GM18499 (cell line): ENCODE measurements around the gene CCDC93.
"Not testable (repeated sequence)": the region's sequence is repeated elsewhere in the genome, so short reads cannot be mapped to it uniquely, and the experiment has no call there.

Experiments used
- ATAC-seq: cut with Tn5 transposase; IDR thresholded peaks from one replicate; pipeline ENCODE4 v1.9.1; 2021; ENCODE audit warnings: moderate number of reproducible peaks; ENCODE audit not compliant: insufficient read depth, unreplicated experiment

The CCDC93 gene

DNA sequence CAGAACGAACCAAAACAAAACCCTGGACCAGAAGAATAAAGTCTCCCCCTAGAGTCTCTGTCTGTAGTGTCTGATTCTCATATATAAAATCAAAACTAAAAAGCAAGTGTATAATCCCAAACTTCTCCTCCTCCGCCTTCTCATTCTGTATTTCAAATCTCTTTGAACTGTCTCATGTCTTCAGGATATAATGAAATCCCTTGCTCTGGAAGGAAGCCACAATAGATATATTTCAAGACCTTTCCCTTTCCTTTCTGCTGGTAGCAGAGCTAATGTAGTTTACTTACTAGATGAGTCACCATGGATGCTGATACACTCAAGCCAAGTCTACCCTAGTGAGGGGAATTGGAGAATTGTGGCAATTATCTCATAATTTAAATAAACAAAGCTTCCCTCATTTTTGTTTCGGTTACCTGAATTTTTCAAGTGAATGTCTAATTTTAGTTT, 33.5 kb upstream of the CCDC93 start:
- no peak for ATAC-seq

DNA sequence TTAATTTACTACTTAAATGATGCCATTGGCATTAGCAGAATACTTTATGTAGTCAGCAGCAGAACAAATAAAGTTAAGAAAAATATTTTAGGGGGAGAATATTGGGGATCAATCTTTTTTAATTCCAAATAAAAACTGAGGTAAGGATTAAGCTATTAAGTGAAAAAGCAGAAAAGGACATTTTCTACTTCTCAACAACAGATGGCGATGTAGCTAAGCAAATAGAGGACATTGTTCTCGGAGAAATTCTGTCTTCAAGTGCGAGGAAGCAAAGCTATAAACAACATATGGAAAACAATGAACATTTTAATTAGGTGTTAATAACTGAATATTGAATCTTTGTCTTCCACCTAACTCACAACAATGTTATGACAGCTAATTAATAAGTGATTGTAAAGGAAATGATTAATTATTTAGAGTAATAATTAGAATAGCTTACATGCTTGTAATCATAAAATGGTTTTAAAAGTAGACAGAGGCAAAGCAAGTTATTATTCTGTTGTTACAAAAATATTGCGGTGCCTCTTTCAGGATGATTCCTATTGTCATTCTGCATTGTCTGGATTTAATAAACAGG, 32.9 kb upstream of the CCDC93 start:
- no peak for ATAC-seq

DNA sequence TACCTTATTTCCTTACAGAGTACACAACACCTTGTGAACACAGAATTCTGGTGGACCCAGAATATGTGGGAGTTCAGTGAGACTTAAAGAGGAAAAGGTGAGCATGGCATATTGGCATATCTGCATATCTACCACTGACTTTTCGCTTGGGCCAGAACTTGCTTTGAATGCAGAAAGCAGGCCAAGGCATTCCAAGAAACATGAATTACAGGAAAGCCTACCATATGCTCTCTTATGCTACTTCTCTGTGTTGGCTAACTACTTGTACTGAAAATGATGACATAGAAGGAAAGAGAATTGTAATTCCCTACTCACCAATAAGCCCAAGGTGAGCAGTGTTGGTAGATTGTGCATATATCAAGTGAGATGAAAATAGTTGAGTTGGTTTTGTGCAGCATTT, 31.4 kb upstream of the CCDC93 start:
- ATAC-seq: no peak

DNA sequence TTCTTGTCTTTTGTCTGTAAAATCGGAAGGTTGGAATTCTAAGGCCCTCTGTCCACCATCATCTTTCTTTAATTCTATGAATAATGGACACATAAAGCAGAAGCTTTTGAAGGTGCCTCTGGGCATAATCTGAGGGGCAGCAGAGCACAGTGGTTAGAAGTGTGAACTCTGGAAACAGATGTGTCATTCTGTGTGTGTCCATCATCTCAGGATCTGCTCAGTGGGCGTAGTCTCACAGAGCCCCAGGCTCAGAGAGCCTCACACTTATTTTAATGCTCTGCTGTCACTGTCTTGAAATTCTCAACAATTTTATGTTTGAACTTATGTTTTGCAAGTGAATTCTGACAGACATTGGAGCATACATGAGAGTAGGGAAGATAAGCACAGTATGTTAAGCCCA, 31.0 kb upstream of the CCDC93 start:
- ATAC-seq: no peak

DNA sequence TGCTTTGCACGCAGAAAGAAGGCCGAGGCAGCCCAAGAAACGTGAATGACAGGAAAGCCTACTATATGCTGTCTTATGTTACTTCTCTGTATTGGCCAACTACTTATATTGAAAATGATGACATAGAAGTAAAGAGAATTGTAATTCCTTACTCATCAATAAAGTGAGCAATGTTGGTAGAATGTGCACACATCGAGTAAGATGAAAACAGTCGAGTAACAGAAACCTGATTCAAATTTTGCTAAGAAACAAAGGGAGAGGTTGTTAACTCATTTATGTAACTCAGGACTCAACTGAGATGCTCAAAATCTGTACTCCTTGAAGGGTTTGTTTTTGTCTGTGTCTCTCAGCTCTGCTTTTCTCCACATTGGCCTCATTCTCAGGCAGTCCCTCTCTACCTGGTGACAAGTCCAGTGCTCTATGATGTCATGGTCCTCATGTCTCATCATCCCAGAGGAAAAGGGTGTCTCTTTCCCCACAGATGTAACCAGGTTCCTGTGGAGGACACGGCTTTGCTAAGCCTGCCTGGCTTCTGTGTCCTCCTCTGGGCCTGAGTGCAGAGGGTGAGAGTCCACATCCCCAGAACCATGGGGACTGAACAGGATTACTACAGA, 30.3 kb upstream of the CCDC93 start:
- ATAC-seq: no peak

DNA sequence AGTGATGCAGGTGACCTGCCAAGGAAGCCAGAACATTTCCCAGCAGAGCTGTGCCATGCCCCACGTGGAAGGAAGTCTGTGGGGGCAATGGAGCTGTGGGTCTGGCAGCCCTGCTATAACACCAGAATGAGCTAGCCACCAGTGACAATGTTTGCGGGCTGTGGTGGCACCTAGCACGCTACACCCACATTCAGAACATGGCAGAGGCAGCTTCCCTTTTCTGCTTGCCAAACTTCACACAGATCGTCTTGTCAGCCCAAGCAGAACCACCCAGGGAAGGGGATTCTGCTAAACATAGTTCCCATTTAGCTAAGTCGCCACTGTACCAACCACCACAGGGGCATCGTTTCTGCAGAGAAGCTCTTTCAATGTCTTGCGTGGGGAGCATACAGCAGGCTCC, 27.0 kb upstream of the CCDC93 start:
- ATAC-seq: no peak

DNA sequence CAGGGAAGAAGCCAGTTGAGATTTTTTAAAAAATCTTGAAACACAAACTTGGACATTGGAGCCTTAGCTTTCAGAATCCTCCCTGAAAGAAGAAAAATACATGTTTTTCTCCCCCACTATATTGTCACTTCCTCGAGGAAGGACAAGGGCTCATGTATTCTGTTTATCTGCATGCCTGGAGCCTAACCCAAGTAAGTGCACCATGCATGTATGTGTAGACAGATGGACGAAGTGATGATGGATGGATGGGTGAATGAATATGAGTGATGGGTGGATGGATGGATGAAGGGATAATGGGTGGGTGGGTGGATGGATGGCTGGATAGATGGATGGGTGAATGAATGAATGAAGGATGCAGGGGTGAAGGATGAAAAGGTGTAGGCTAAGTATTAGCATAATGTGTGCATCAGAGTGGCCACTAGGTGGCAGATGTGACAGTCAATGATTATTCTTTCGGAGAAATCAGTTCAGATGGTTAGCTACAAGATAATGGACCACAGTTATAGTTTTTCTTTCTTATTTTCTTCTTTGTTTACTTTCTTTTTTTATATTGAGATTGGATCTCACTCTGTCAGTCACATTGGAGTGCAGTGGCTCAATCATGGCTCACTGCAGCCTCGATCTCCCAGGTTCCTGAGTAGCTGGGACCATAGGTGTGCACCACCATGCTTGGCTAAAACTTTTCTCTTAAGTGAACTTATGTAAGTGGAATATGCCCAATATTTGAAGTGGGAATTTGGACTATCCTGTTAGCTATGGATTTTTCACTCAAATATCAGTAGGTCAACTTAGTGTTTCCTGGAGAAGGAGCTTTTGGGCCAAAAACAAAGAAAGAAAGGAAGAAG, 18.5 kb upstream of the CCDC93 start:
- peak; percentile 82 for ATAC-seq

DNA sequence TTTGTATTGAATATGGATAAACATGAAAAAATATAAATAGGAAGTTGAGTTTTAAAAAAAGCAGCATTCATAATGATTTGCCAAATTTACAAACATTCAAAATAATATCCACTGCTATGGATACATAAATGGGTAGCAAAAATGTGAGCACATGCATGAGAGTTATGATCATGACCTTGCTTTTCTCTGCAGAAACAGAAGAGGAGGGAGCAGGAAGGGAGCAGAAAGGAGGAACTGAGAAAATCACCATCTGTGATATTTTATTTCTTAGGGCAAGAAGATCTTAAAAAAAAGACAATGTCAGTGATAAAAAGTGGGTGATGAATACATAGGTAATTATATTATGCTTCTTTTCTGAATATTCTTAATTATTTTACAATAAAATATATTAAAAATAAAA, 17.7 kb upstream of the CCDC93 start:
- ATAC-seq: no peak

DNA sequence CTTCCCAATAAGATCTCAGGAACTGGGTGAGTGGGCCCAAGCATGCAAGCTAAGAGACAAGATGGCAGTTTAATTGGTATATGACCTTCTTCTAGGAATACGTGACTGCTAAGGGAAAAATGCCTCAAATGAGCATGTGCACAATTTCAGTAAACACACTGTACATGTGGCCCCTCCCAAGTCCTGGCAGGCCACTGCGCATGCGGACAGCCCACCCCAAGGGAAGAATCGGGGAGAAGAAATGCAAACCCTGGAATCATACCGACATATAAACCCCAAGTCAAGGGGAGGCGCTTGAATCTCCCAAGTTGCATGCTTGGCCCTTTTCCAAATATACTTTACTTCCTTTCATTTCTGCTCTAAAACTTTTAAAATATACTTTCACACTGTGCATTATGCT, 15.2 kb upstream of the CCDC93 start:
- no peak for ATAC-seq

DNA sequence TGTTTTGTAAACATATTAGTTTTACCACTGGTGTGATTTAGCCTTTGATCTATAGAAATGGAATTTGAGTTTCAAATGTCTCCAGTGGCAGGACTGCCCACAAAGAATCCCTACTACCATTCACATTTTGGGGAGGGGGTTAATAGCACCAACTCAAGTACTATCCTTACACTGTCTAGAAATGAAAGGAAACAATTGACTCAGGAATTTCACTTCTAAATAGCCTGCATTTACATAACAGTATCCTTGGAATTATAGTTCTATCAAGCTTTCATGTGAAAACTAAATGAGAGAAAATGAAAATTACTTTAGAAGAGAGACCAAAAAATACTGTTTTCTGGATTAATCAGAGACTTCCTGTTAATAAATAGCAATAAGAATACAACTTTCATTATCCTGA, 7.5 kb upstream of the CCDC93 start:
- ATAC-seq: no peak

DNA sequence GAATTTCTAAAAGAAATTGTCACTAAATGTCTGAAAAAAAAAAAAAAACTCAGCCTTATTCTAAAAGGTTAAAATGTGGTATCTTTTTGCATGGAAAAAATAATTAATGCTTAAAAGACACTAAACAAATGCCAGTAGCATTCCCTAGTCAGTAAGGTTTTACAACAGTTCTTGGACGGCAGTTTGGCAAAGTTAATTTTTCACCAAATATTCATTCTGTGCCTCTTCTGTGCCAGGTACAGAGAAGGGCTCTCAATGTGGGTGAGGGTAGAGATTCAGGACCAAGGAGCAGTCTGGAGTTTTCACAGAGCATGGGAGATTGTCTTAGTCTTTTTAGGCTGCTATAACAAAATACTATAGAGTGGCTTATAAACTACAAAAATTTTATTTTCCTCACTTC, 6.0 kb upstream of the CCDC93 start:
- ATAC-seq: no peak

DNA sequence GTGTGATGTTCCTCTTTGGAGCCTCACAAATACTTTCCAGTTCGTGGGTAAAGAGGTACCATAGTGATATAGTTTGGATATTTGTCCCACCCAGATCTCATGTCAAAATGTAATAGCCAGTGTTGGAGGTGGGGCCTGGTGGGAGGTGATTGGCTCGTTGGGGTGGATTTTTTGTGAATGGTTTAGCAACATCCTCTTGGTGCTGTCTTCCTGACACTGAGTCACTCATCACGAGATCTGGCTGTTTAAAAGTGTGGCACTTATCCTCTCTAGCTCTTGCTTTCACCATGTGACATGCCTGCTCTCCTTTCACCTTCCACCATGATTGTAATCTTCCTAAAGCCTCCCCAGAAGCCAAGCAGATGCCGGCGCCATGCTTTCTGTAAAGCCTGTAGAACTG, 3.0 kb upstream of the CCDC93 start:
- ATAC-seq: no peak

DNA sequence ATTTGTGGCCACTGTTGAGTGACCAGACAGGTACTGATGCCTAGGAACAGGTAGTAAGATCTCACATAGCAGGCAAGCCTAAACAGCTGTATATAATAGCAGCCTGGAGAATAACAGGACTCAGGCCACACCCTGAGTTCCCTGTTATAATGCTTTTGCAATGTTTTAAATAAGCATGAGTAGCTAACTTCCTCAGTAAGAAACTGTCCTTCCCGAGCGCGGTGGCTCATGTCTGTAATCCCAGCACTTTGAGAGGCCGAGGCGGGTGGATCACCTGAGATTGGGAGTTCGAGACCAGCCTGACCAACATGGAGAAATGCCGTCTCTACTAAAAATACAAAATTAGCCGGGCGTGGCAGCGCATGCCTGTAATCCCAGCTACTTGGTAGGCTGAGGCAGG, 1.9 kb upstream of the CCDC93 start:
- not testable (repeated sequence) for ATAC-seq

DNA sequence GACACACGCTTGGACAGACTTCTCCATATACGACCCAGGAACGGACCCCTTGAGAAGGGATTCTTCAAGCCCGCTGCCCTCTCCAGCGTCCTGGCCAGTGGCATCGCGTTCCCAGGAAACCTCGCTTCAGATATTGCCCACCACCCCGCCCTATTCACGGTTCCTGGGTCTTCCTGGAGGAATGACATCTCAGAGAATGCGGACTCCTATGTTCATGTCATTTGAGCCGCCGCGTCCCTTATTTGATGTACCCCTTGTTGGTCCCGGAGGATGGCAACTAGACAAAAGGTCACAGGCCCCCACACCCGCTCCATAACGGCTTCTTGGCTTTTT, 588 bp upstream of the CCDC93 start:
- no peak for ATAC-seq

DNA sequence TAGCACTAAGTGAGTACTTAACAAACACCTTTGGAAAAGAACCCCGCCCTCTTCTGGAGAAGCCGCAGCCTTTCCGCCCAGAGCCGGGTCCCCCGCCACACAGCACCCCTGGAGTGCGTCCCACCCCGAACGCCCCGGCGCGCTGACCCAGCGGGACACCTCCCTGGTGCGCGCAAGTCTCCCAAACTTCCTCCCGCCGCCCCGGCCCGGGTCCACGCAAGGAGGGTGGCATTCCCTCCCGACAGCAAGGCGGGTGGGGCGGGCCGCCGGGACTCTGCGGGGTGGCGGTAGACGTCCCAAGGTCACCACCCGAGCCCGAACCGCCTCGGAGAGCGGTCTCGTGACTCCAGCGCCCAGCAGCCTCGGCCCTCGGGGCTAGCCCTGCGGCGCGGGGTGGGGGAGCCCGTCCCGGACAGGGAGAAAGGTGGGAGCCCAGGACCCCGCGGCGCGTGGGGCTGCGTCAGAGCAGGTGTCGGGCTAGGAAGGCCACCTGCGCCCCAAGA, 598 bp downstream of the CCDC93 start:
- peak; percentile 23 for ATAC-seq

DNA sequence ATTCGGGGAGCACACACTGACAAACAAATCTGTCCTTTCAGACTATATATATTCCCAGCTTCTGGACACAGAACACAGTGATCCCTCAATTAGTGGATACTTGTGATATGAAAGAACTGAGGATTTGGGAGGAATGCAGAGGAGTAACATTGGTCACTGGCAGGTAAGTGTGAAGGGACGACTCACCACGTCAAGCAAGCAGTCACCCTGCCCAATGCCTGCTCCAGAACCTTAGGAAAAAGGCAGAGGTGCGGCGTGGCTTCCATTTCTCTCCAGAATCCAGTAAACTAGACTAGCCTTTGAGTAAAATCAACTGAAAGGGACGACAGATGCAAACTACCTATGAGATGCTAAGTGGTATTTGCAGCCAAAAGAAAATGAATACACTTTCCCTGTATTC, 1.1 kb downstream of the CCDC93 start:
- ATAC-seq: no peak

DNA sequence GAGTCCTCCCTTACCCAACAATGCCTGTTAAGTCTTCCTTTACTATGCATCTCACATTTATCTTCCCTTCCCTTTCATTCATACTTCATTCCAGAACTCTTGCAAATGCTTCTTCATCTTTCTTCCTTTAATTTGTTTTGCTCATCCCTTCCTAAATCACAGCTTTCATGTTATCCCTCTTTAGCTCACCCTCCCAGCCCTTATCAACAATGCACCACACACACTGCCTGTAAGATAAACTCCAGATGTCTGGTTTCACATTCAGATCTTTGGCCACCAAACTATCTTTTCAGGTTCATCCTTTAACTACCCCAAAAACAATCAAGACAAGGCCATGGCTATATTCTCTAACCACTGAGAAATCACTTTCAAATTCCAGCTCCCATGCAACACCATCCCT, 3.4 kb downstream of the CCDC93 start:
- ATAC-seq: no peak

DNA sequence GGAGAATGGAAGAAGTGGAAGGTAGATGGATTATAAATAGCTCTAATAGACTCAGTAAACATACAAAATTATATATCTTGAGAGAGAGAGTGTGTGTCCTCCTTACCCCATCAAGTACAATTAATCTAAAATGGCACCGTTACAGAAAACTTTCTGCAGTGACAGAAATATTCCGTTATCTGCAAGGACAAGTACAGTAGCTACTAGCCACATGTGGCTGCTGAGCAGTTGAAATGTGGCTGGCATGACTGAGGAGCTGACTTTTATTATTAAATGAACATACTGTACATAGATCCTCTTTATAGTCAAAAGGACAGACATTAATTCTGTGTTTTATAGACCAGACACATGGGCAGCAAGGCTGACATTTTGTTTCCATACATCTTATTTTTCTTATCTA, 7.0 kb downstream of the CCDC93 start:
- ATAC-seq: no peak

DNA sequence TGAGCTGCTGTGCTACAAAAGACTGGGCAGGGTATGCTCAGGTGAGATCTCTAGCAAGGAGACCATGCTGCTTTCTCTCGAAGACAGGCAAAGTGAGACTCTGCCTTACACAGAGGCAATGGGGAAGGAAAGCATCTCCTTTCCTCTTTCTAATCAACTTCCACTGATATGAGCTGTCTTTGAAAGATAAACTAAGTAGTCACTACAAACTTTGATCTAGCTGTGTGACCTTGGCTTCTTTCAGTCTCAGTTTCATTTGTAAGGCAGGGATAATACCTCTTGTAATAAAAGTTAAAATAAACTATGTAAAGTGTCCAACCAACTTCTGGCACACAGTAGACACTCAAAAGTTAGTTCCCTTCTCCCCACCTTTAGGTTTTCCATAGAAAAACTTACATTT, 7.5 kb downstream of the CCDC93 start:
- ATAC-seq: no peak

DNA sequence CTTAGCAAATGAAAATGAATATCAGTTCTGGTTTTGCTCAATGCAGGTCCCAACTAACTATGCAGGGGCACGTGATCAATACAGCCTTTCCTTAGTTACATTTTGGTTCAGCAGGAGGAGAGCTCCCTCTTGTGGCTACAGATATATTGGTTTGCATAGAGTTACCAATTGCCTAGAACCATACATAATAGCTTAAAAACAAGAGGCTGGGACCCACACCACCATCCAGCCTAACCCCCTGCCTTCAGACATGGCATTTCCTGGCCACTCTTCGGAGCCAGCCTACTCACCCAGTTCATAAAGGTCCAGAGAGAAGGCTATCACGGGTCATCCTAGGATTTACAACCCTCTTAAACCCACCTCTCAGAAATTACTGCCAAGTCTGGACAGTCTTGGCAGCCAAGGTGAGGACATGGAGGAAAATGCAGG, 10.5 kb downstream of the CCDC93 start:
- peak; percentile 98 for ATAC-seq

DNA sequence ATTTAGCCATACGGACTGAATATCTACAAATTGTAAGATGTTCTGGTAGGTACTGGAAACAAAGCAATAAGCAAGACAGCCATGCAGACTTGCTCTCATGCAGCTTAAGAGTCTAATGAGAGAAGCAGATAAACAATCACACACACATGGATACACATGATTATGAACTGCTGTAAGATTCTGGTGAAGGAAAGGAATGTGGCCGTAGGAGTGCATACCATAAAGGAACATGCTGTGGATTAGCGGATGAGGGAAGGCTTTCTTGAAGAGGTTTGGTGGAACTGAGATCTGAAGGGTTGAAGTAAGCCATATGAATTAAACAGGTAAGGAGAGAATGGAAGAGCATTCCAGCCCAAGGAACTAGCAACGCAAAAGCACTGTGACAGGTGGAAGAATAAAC, 13.8 kb downstream of the CCDC93 start:
- ATAC-seq: no peak
